GM13977 (cell line): ENCODE measurements around the gene CGB7.
"Not testable (repeated sequence)": the region's sequence is repeated elsewhere in the genome, so short reads cannot be mapped to it uniquely, and the experiment has no call there.

Experiments used
- DNase-seq: peaks from one replicate; pipeline ENCODE4 v3.0.0; 2012; ENCODE audit warnings: low spot score
- in situ Hi-C: fragments of 300-500 bp; cut with MboI; formaldehyde crosslinking; loops from one replicate; pipeline ENCODE4 v1.12.0; 2022; ENCODE audit warnings: low sequenced_read_pairs, low pct_unique_long_range_greater_than_20kb, mixed read lengths, inconsistent platforms; ENCODE audit not compliant: unreplicated experiment
- TF ChIP-seq, protein P1 (sequence below): IDR thresholded peaks from 2 replicates; pipeline ENCODE4 v1.5.1; 2012; ENCODE audit warnings: mild to moderate bottlenecking, control low read depth; ENCODE audit not compliant: insufficient read depth; ENCODE audit errors: extremely low read depth, missing control alignments

The CGB7 gene

DNA sequence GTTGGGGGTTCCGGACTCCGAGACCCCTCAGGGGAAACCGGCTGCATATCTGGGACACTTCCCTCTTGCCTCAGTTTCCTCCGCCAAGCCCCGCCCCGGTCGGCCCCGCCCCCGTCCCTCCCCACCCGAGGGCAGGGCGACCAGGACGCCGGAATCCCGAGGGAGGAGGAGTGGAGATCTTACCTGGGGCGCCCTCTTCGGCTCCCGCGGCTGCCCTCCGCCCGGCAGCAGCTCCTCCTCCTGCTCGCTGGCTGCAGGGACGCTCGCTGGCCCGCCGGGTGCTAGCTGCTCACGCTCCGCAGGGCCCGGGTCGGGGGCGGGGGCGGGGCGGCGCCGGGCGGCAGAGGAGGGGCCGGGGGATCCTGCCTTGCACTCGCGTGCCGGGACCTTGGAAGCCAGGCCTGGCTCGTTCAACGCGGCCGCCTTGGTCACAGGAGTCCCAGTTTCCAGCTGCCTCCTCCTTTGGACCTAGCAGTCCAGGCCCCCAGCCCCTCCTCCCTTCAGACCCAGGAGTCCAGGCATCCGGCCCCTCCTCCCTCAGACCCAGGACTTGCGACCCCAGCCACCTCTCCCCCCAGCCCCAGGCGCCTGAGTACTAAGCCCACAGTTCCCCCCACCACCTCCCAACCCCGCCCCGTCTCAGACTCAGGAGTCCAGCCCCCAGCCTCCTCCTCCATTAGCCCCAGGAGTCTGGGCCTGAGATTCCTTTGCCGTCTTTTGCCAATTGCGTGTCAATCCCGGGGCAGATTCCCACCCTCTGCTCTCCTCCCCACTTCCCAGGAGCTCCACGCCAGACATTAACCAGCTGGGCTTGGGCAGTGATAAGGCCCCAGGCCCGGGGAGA is 7.4 kb upstream of the CGB7 start, which contains the start of gene NTF4:
Gene NTF4, minus strand, starts transcription at position 51 of the 844 bp plus-strand sequence. CDS start 2,821 bp downstream, outside the sequence.
- in situ Hi-C loops: no loop called here
- TF ChIP-seq, protein P1, sequence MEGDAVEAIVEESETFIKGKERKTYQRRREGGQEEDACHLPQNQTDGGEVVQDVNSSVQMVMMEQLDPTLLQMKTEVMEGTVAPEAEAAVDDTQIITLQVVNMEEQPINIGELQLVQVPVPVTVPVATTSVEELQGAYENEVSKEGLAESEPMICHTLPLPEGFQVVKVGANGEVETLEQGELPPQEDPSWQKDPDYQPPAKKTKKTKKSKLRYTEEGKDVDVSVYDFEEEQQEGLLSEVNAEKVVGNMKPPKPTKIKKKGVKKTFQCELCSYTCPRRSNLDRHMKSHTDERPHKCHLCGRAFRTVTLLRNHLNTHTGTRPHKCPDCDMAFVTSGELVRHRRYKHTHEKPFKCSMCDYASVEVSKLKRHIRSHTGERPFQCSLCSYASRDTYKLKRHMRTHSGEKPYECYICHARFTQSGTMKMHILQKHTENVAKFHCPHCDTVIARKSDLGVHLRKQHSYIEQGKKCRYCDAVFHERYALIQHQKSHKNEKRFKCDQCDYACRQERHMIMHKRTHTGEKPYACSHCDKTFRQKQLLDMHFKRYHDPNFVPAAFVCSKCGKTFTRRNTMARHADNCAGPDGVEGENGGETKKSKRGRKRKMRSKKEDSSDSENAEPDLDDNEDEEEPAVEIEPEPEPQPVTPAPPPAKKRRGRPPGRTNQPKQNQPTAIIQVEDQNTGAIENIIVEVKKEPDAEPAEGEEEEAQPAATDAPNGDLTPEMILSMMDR: no peak
- DNase-seq: no peak

DNA sequence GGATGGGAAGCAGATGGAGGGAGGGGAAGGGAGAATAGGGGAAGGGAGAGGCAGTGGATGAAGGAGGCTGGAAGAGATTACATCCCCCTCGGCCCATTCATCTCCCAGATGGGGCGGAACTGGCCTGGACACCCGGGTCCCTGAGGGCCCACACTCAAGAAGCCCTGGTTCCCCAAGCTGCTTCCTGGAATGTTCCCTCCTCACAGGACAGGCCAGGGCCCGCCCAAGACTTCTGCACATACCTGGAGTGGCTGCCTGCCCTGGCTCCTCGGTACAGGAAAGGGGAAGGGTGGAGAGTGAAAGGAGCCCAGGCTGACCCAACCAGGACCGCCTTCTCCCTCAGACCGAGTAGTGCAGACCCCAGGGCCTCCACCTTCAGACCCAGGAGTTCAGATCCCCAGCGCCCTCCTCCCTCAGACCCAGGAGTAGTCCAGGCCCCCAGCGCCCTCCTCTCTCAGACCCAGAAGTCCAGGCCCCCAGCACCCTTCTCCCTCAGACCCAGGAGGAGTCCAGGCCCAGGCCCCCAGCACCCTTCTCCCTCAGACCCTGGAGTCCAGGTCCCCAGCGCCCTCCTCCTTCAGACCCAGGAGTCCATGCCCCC is 6.6 kb upstream of the CGB7 start:
- TF ChIP-seq, protein P1: no peak
- in situ Hi-C loops: no loop called here
- no peak for DNase-seq

DNA sequence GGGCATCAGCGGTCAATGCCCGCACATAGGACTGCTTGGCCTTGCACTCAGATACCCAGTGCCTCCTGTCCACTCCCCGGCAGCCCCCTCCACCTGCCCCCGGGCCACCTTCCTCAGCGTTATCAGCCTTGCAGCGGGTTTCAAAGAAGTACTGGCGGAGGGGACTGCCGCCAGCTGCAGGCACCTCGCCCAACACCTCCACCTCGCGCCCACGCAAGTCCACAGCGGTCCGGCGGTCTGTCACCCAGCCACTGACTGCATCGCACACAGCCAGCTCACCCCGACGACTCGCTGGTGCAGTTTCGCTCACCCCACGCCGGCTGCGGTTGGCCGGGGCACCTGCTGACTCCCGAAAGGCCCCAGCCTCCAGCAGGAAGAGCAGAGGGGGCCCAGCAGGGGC is 3.9 kb upstream of the CGB7 start:
- no peak for DNase-seq
- in situ Hi-C loops: no loop called here
- TF ChIP-seq, protein P1: no peak

DNA sequence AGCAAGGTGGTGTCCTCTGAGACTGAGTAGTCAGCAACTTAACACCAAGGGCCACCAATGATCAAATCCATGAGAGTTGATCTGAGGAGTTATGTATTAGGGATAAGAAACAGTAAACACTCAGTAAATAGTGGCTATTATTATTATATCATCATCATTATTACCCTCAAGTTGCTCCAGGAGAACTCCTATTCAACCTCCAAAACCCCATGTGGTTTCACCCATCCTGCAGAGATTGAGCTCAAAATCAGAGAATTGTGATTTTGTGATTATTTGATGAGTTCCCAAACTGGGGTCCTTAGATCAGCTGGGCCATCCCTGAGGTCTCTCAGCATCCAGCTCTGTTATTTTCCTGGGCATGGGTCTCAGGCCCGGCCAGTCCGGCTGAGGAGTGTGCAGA is 3.5 kb upstream of the CGB7 start:
- no peak for DNase-seq
- TF ChIP-seq, protein P1: no peak
- in situ Hi-C loops: no loop called here

DNA sequence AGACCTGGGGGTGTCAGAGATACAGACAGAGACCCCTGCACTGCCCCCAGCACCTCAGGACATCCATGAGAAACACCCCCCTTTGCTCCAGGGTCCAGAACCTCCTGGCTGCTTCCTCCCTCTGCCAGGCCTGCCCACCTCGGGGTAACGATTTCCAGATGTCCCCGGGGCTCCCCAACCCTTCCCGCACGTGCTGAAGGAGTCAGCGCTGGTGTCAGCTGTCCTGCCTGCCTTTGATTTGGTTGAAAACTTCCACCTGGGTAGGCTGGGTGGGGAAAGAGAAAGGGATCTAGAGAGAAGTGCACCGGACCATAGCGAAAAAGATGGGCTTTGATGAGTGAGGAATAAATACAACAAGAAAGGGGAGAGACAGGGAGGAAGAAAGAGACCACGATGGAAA is 1.5 kb upstream of the CGB7 start:
- in situ Hi-C loops: no loop called here
- TF ChIP-seq, protein P1: no peak
- peak; percentile 19 for DNase-seq

DNA sequence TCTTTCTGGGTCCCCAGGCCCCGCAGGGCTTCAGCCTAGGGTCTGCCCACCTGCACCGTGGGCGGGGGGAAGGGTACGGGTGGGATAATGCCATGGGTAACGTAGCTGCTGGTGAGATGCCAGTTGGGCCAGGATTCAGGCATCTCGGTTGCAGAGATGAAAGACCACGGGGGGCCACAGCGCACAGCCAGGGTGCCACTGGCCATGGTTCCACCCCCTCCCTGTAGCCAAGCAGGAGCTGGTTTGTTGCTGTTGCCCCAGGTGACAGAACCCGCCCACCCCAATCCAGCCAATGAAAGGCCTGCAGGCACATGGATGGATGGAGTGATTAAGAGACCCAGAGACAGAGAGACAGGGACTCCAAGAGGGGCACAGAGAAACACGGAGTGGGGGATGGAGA is 1.0 kb upstream of the CGB7 start:
- in situ Hi-C loops: no loop called here
- TF ChIP-seq, protein P1: no peak

DNA sequence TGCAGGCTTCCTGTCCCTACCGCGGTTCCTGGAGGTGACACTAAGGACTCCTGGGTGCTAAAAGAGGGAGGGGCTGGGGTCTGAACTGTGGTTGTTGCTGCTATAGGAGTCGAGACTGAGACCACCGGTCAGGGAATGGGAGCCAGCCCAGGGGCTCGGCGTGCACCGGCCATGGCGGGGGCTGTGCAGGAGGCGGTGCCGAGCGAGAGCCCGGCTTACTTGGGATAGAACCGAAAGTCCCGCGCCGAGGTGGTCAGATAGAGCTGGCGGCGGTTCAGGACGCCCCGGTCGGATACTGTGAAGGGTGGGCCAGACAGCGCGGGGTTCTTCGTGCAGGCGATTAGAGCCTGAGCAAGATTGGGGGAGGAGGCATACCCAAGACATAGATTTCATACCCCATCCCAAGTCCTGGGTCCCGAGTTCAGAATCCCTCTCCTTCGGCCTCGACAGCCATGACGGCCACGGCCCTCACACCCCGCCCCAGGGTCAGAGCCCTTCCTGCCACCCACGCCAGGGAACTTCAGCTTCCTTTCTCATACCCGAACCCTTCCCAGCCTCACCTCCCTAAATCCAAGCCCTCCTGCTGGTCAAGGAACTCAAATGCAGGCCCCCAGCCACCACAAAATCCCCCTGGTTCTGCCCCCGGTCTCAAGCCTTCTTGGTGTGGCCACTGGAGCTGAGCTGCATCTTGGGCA is 500 bp downstream of the CGB7 start:
- in situ Hi-C loops, DNase-seq: not testable (repeated sequence)

More for the DNA sequence above, 1.0 kb upstream of the CGB7 start:
- peak; percentile 68 for DNase-seq
